Left colon (tissue), 2 donors: ENCODE data around the gene WDR70. TPM values are rescaled to one million over a fixed set of nuclear protein-coding genes. Genes with fewer than 3 reads are reported as not detected.
A peak's percentile ranks its signal among the peaks of the same experiment; 100 is the strongest.
"Not testable (repeated sequence)": the region's sequence is repeated elsewhere in the genome, so short reads cannot be mapped to it uniquely, and the experiment has no call there.

Source experiments
- ATAC-seq: fragments of 200-7000 bp; cut with Tn5 transposase; one replicate; pipeline ENCODE4 v1.9.1; 2020; ENCODE audit warnings: mild to moderate bottlenecking, moderate library complexity
- DNase-seq, 2 donors: peaks; one replicate each; pipeline ENCODE4 v3.0.0-alpha.2; 2020
- intact Hi-C, 2 donors: fragments of 100-400 bp; cut with DNase I in 1 of 2; cut with micrococcal nuclease in 1 of 2; formaldehyde crosslinking; loops; one replicate each; pipeline versions ENCODE4 v1.11.2 to v1.14.0; 2022; cut with DNase I, micrococcal nuclease
- total RNA-seq, 2 donors: library from RNA; stranded (reverse); fragmentation: NEBNext Ultra II Directional; extraction: Animal tissue kit (Norgen Biotek cat#: 25700); gene quantifications; one replicate each; pipeline ENCODE4 v1.2.1, GENCODE V29; 2021
- donor health status: DM: no; HTN: no; CAD: no.
- donor health status: DM: yes; HTN: yes; CAD: no.

WDR70 gene
- total RNA-seq, 2 donors from 2014 or later: 20.3 to 28.6 TPM

GRCh38 chr5:37661227-37661920 lies 282.3 kb downstream of the WDR70 start:
- intact Hi-C loops: no loop called here
- DNase-seq (no peak), ATAC-seq (no peak)

GRCh38 chr5:37661951-37662350 lies 282.8 kb downstream of the WDR70 start:
- DNase-seq: no peak
- intact Hi-C loops: no loop called here
- ATAC-seq: peak; percentile 59

GRCh38 chr5:37662362-37662761 lies 283.2 kb downstream of the WDR70 start:
- DNase-seq: no peak
- intact Hi-C loops: no loop called here
- no peak for ATAC-seq

- intact Hi-C loops: no loop called here
- DNase-seq (no peak), ATAC-seq (no peak)
Observed at GRCh38 chr5:37662789-37663485, 283.8 kb downstream of the WDR70 start.

GRCh38 chr5:37663538-37663937 lies 284.4 kb downstream of the WDR70 start:
- DNase-seq: no peak
- ATAC-seq: no peak
- intact Hi-C loops: no loop called here

- ATAC-seq: no peak
- intact Hi-C loops: no loop called here
- no peak for DNase-seq
Observed at GRCh38 chr5:37664551-37664950, 285.4 kb downstream of the WDR70 start.

GRCh38 chr5:37665272-37665671 lies 286.2 kb downstream of the WDR70 start:
- no peak for DNase-seq
- no peak for ATAC-seq
- intact Hi-C loops: no loop called here

- peak; percentile 48 to 58 for DNase-seq
- intact Hi-C loops: no loop called here
Observed at GRCh38 chr5:37665889-37666288, 286.8 kb downstream of the WDR70 start.

GRCh38 chr5:37667430-37667829 lies 288.3 kb downstream of the WDR70 start:
- DNase-seq (no peak), ATAC-seq (no peak)
- intact Hi-C loops: no loop called here

More at GRCh38 chr5:37665889-37666288, 286.8 kb downstream of the WDR70 start:
- ATAC-seq: peak; percentile 69

- DNase-seq: no peak
- ATAC-seq: no peak
- intact Hi-C loops: no loop called here
Observed at GRCh38 chr5:37667846-37668245, 288.7 kb downstream of the WDR70 start.

GRCh38 chr5:37668524-37669047 lies 289.5 kb downstream of the WDR70 start:
- ATAC-seq (peak; percentile 63), DNase-seq (peak; percentile 14 to 69)
- intact Hi-C loops: no loop called here

- intact Hi-C loops, ATAC-seq, DNase-seq: not testable (repeated sequence)
Observed at GRCh38 chr5:37672118-37672588, 293.0 kb downstream of the WDR70 start.

- ATAC-seq, intact Hi-C loops, DNase-seq: not testable (repeated sequence)
Observed at GRCh38 chr5:37674361-37674760, 295.2 kb downstream of the WDR70 start.

GRCh38 chr5:37679326-37679725 lies 300.2 kb downstream of the WDR70 start:
- DNase-seq, ATAC-seq, intact Hi-C loops: not testable (repeated sequence)

- intact Hi-C loops, DNase-seq, ATAC-seq: not testable (repeated sequence)
Observed at GRCh38 chr5:37679903-37680302, 300.8 kb downstream of the WDR70 start.

GRCh38 chr5:37683072-37683471 lies 304.0 kb downstream of the WDR70 start:
- ATAC-seq (no peak), DNase-seq (no peak)
- intact Hi-C loops: no loop called here

- intact Hi-C loops: no loop called here
- DNase-seq (no peak), ATAC-seq (no peak)
Observed at GRCh38 chr5:37685211-37685610, 306.1 kb downstream of the WDR70 start.

- no peak for DNase-seq
- intact Hi-C loops: no loop called here
Observed at GRCh38 chr5:37685816-37686215, 306.7 kb downstream of the WDR70 start.

GRCh38 chr5:37688925-37689324 lies 309.8 kb downstream of the WDR70 start:
- ATAC-seq, DNase-seq, intact Hi-C loops: not testable (repeated sequence)

More at GRCh38 chr5:37685816-37686215, 306.7 kb downstream of the WDR70 start:
- no peak for ATAC-seq

- ATAC-seq, intact Hi-C loops, DNase-seq: not testable (repeated sequence)
Observed at GRCh38 chr5:37694333-37694732, 315.2 kb downstream of the WDR70 start.
